KMS-11 (cell line): Measurements from ENCODE around the gene PEAR1.

Experiments used
- H2AFZ ChIP-seq: fragments of 200-600 bp; sonication (generic); 2 replicates; pipeline ENCODE4 v1.6.1; 2016; ENCODE audit warnings: antibody characterized with exemption, mixed run types, low read depth
- H3K27ac ChIP-seq: fragments of 200-600 bp; sonication (generic); 2 replicates; pipeline ENCODE4 v1.6.1; 2016; ENCODE audit warnings: mild to moderate bottlenecking, mixed run types
- H3K27me3 ChIP-seq: fragments of 200-600 bp; sonication (generic); 2 replicates; pipeline ENCODE4 v1.6.1; 2017; ENCODE audit warnings: mild to moderate bottlenecking, low read depth, mixed run types, moderate library complexity; ENCODE audit not compliant: insufficient read depth
- H3K36me3 ChIP-seq: fragments of 200-600 bp; sonication (generic); 2 replicates; pipeline ENCODE4 v1.6.1; 2017; ENCODE audit warnings: mild to moderate bottlenecking, mixed run types; ENCODE audit not compliant: insufficient read depth
- H3K4me1 ChIP-seq: fragments of 200-600 bp; sonication (generic); 2 replicates; pipeline ENCODE4 v1.6.1; 2016; ENCODE audit warnings: mild to moderate bottlenecking, low read depth, mixed run types; ENCODE audit not compliant: poor library complexity, severe bottlenecking
- H3K4me2 ChIP-seq: fragments of 200-600 bp; sonication (generic); 2 replicates; pipeline ENCODE4 v1.7.0; 2016; ENCODE audit warnings: mild to moderate bottlenecking, mixed run types
- H3K4me3 ChIP-seq: fragments of 200-600 bp; sonication (generic); IDR thresholded peaks from 2 replicates; pipeline ENCODE4 v1.6.1; 2017; ENCODE audit warnings: low read depth, low read length, mixed read lengths; ENCODE audit not compliant: insufficient read depth
- H3K79me2 ChIP-seq: fragments of 200-600 bp; sonication (generic); 2 replicates; pipeline ENCODE4 v1.6.1; 2016; ENCODE audit warnings: low read depth, mixed run types; ENCODE audit not compliant: insufficient read depth
- H3K9ac ChIP-seq: fragments of 200-600 bp; sonication (generic); 2 replicates; pipeline ENCODE4 v1.6.1; 2016; ENCODE audit warnings: mild to moderate bottlenecking, mixed run types
- H4K20me1 ChIP-seq: fragments of 200-600 bp; sonication (generic); 2 replicates; pipeline ENCODE4 v1.6.1; 2016; ENCODE audit warnings: mild to moderate bottlenecking, mixed run types; ENCODE audit not compliant: insufficient read depth
- CTCF ChIP-seq: fragments of 200-600 bp; sonication (generic); conservative IDR thresholded peaks from 2 replicates; pipeline ENCODE4 v1.6.1; 2017; ENCODE audit warnings: low read depth, mild to moderate bottlenecking, antibody characterized with exemption, low read length, moderate library complexity, mixed read lengths

Gene PEAR1

GRCh38 chr1:156880473-156880872 is 13.0 kb upstream of the PEAR1 start:
- Histone ChIP-seq H2AFZ (no peak overlapping the region), H3K9ac (no peak overlapping the region), H3K4me2 (no peak overlapping the region; the same call in 1 of the 2 replicates)

GRCh38 chr1:156881101-156881500 is 12.4 kb upstream of the PEAR1 start:
- no peaks in the 10 kb centered on the region for H3K36me3 ChIP-seq
- H3K27me3 ChIP-seq, result peaks cover 100% of the 10 kb centered on the region
- TF ChIP-seq CTCF, result no peak
- no peaks in the 10 kb centered on the region for H3K79me2 ChIP-seq
- no peak overlapping the region for H3K4me3 ChIP-seq
- H3K27ac ChIP-seq, result no peak overlapping the region
- H2AFZ ChIP-seq, result no peak overlapping the region
- no peak overlapping the region for H3K9ac ChIP-seq
- no peaks in the 10 kb centered on the region for H4K20me1 ChIP-seq
- H3K4me2 ChIP-seq, result no peak overlapping the region
- H3K4me1 ChIP-seq, result peaks cover 10% of the 10 kb centered on the region

More at GRCh38 chr1:156880473-156880872, 13.0 kb upstream of the PEAR1 start:
- Histone ChIP-seq H3K79me2 (no peaks in the 10 kb centered on the region), H3K27ac (no peak overlapping the region), H3K36me3 (no peaks in the 10 kb centered on the region), H3K27me3 (peaks cover 100% of the 10 kb centered on the region), H3K4me1 (peaks cover 10% of the 10 kb centered on the region), H3K4me3 (no peak overlapping the region), H4K20me1 (no peaks in the 10 kb centered on the region)
- no peak for TF ChIP-seq CTCF

- H2AFZ ChIP-seq, result no peak overlapping the region
- no peak overlapping the region for H3K4me3 ChIP-seq
- H3K27ac ChIP-seq, result no peak overlapping the region
- no peaks in the 10 kb centered on the region for H4K20me1 ChIP-seq
- H3K27me3 ChIP-seq, result peaks cover 100% of the 10 kb centered on the region
- H3K79me2 ChIP-seq, result no peaks in the 10 kb centered on the region
- H3K9ac ChIP-seq, result no peak overlapping the region
- no peak overlapping the region for H3K4me2 ChIP-seq
- no peaks in the 10 kb centered on the region for H3K36me3 ChIP-seq
- peaks cover 10% of the 10 kb centered on the region for H3K4me1 ChIP-seq
- TF ChIP-seq CTCF, result no peak
Measured at GRCh38 chr1:156881663-156882062, 11.9 kb upstream of the PEAR1 start.

- peaks cover 10% of the 10 kb centered on the region for H3K4me1 ChIP-seq
- no peak overlapping the region for H3K4me2 ChIP-seq
- H3K9ac ChIP-seq, result no peak overlapping the region
- TF ChIP-seq CTCF, result no peak
- H3K4me3 ChIP-seq, result no peak overlapping the region
- H3K36me3 ChIP-seq, result no peaks in the 10 kb centered on the region
- H4K20me1 ChIP-seq, result no peaks in the 10 kb centered on the region
- peaks cover 99% of the 10 kb centered on the region for H3K27me3 ChIP-seq
- no peaks in the 10 kb centered on the region for H3K79me2 ChIP-seq
- H2AFZ ChIP-seq, result no peak overlapping the region
- H3K27ac ChIP-seq, result no peak overlapping the region
Measured at GRCh38 chr1:156882543-156882942, 11.0 kb upstream of the PEAR1 start.

GRCh38 chr1:156883919-156884318 is 9.6 kb upstream of the PEAR1 start:
- H3K36me3 ChIP-seq, result no peaks in the 10 kb centered on the region
- no peaks in the 10 kb centered on the region for H3K79me2 ChIP-seq
- no peak overlapping the region for H3K27ac ChIP-seq
- peaks cover 10% of the 10 kb centered on the region for H3K4me1 ChIP-seq
- peaks cover 93% of the 10 kb centered on the region for H3K27me3 ChIP-seq
- H2AFZ ChIP-seq, result no peak overlapping the region
- no peak for TF ChIP-seq CTCF
- no peak overlapping the region for H3K4me2 ChIP-seq
- H3K4me3 ChIP-seq, result no peak overlapping the region
- H3K9ac ChIP-seq, result no peak overlapping the region
- H4K20me1 ChIP-seq, result no peaks in the 10 kb centered on the region
